Left kidney (tissue), 2 donors: ENCODE data around the gene SYNDIG1. TPM values are rescaled to one million over a fixed set of nuclear protein-coding genes. Genes with fewer than 3 reads are reported as not detected.

Source experiments
- DNase-seq: peaks from one replicate; pipeline ENCODE4 v3.0.0-alpha.2; 2013
- polyA plus RNA-seq: library from polyadenylated mRNA; unstranded; fragments of 120-200 nt; gene quantifications from one replicate; pipeline ENCODE4 v1.2.1, GENCODE V29; 2013; ENCODE audit not compliant: insufficient read length

SYNDIG1 gene
- polyA plus RNA-seq, 1 donor: 6.5 TPM

DNA sequence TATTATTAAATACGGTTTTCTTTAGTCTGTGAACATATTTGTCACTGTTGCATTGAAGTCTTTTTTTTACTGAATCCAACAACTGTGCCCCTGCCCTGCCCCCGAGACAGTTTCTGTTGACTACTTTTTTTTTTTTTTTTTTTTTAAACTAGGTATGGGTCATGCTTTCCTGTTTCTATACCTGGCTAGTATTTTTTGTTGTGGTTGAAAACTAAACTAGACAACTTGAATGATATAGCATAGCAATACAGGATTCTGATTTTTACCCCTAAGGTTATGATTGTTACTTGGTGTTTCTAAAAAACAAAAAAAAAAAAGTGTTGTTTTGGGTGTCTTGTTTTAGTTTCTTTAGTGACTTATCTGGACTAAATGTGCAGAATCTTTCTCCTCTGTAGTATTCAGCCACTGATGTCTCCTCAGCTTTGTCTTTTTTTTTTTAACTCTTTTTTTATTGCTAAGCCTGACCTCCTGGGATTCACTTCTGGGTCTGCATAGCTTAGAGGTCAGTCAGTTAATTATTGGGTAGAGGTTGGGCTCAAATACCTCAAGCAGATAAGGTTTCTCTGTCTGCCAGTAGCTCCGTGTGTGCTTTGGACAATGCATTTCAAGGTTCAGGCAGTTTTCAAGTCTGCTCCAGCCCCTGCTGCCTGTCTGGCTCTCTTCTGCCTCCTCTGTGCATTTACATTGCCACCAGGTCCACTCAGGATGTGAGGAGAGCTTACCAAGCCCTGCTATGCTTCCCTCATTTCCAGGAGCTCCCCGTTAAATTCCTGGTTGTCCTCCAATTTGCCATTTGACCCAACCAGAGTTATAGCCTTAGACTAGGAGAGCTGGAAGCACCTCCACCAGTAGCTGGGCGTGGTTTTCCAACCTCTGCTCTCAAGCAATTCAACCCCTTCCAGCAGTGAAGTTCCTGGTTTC lies 91.4 kb downstream of the SYNDIG1 start:
- DNase-seq: no peak

DNA sequence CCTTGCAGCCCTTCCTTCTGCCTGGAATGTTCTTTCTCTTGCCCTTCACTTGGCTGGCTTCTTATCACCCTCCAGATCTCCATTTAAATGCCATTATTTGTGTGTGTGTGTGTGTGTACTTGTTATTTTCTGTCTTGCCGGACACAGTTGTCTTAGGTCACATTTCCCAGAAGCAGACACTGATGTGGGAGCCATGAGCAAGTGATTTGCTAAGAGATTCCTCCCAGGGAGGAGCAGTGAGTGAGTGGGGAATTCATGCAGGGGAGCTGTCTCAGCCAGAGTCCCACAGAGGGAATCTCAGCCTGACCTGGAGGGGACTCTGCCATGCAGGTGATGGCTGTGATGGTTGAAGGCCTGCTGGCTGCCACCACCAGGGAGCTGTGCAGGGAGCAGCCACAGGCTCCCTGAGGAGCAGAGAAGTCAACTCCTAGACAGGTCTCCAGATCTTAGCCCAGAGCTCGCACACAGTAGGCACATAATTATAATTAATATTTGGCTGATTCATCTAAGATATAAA lies 96.5 kb downstream of the SYNDIG1 start:
- no peak for DNase-seq

DNA sequence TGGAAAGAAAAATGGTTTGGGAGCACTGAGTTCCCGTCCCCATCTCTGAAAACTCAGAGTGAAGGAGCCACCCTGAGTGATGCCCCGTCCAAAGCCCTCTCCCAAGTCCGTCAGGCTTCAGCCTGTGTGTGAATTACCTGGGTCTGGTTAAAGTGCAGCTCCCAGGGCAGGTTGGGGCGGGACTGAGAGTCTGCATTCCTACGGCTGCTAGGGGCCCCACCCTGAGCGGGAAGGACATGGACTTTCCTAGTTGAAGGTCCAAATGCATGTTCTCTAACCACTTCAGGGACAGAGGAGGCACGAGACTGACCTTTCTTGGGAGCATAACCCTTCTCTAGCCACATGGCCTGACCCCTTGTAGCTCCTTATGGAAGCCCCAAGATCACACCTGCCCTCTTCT lies 97.2 kb downstream of the SYNDIG1 start:
- no peak for DNase-seq

DNA sequence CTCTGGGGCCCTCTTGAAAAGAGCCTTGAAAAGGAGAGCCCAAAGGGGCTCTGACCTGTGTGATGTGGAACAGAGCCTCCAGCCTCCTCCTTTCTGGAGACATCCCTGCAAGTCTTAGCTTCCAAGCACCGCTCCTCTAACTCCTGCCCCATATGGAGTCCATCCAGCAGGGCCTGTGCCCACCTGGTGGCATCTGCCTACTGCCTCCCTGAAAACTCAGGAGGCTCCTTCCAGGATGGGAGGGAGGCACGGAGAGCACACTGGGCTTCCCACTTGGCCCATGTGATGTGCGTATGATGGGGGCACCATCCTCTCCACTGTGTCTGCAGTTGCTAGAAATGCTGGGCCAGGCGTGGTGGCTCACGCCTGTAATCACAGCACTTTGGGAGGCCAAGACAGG lies 98.1 kb downstream of the SYNDIG1 start:
- no peak for DNase-seq

DNA sequence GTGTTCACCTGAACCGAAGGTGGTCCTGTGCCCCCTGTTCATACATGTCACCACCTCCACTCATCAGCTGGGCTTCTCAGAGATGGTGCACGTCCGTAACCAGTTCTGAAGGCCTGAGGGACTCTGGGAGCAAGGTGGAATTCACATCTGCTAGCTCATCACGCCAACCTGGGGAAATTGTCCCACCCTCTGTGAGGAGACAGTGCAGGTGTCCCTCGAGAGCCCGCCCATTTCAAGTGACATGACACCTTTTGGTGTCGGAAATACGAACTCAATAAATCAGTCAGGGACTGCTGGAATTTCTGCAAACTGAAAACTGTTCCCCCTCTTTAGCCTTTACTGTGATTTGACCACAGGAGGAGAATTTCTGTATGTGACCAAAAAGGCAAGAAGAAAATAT lies 99.4 kb downstream of the SYNDIG1 start:
- no peak for DNase-seq

DNA sequence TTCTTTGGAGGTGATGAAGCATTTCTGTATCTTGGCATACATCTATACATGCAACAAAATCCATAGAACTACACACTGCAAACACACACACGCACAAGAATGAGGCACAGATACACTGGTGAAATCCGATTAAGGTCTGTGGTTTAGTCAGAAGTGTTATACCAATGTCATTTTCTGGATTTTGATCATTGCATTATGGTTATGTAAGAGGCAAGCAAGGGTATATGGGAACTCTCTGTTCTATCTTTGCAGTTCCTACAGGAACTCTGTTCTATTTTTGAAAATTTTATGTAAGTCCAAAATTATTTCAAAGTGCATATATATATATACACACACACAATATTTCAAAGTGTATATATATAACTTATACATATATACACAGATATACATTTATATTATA lies 101.7 kb downstream of the SYNDIG1 start:
- DNase-seq: no peak

DNA sequence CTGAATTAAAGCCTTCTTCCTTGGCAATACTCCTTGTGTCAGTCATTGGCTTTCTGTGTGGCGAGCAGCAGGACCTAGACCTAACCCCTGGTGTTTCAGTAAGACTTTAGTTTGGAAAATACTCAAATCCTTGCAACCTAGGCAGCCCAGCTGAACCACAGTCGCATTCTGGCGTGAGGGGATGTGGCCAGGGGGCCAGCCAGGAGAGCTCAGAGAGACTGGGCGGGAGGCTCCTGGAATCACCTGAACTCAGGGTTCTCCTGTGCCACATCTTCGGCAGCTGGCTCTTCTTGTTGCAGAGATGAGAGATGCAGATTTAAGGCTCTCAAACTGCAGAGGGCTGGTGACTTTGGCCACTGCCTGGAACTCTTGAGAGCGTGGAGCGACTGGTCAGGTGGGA lies 102.7 kb downstream of the SYNDIG1 start:
- DNase-seq: no peak

DNA sequence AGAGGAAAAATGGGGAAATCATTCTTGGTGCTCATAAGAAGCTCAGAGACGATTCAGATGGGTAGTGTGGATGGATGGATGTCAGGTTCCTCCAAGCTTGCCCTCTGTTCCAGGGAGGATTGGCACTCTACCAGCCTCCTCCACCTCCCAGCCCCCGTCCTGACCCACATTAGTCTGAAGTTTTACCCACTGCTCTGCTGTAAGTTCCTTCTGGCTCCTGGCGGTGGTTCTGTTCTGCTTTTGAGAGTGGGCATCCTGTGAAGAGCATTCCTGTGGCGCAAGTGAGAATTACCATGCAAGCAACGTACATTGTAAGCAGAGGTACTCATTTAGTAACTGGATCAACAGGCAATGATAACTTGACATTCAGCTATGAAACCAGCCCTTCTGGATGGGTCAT lies 103.4 kb downstream of the SYNDIG1 start:
- DNase-seq: no peak

DNA sequence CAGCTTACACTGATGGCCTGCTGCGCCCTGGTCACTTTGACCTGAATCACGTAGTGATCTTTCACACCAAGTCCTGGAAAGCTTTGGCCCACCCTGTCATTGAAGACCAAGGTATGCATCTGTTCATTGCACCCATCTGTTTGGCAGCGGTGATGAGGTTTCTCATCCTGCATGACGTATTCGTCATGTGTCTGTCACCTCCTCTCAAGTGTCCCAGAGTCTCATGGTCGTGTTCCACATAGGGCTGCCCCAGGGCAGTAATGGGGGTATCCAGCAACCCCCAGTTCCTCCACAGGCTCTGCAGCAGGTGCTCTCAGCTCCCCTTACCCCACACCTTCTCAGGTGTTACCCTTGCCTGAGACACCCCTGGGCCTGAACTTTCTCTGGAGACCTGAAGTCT lies 104.1 kb downstream of the SYNDIG1 start:
- no peak for DNase-seq

DNA sequence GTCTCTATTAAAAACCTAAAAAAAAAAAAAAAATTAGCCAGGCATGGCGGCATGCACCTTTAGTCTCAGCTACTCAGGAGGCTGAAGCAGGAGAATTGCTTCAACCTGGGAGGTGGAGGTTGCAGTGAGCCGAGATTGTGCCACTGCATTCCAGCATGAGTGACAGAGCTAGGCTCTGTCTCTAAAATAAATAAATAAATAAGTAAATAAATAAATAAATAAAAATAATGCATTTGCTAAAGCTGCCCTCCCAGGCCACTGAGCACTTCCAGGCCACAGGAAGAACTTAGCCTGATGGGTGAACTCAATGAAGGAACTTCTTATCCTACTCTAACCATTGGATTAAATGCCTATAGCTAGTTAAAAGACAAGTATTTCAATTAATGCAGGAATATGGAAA lies 104.9 kb downstream of the SYNDIG1 start:
- no peak for DNase-seq

DNA sequence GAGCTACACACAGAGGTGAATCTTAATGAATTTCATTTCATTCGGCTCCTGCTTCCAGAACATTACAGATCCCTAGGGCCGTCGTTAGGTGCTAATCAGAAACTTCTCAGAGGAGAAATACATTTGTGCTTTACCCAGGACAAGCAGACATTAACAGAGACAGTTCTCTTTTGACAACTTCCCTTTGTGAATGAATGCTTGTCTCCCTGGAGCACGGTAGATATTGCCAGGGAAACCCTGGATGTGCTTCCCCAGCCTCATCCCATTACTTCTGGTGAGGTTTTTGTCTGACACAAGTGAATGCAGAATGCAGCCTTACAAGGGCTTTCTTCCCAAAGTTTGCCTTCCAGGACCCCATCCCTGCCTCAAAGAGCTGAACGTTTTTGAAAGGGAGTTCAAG lies 105.4 kb downstream of the SYNDIG1 start:
- DNase-seq: no peak

DNA sequence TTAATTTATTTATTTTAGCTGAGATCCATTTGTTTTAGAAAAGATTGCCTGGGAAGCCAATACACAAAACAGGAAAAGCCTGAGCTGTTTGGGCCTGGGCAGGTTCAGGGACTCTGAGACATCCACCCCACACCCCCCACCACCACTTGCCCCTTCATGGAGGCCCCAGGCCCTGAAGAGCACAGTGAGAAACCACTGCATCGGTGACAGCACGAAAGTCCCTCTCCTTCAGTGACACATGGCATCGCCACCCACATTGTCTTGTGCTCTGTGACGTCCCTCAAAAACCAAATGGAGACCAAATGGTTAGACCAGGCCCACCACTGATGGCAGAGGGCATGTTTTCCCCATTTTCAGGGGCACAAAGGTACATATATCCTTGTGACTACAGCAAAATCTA lies 106.4 kb downstream of the SYNDIG1 start:
- no peak for DNase-seq

DNA sequence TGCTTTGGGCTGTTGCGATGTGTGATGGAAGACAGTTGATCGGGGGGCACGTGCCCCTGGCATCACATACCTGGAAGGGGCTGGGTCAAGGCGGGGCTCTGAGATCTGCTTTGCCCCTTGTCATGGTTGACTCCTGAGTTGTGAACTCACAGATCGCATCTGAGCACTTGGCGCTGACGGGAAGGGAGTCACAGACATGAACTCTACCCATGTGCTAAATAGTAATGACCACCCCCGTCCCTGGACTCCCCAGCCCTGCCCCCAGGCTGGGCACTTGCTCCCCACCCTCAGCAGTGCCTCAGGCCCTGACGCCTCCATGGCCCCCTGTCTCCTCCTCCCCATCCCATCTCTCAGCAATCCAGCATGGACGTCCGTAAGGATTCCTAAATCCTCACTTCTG lies 107.0 kb downstream of the SYNDIG1 start:
- DNase-seq: no peak

DNA sequence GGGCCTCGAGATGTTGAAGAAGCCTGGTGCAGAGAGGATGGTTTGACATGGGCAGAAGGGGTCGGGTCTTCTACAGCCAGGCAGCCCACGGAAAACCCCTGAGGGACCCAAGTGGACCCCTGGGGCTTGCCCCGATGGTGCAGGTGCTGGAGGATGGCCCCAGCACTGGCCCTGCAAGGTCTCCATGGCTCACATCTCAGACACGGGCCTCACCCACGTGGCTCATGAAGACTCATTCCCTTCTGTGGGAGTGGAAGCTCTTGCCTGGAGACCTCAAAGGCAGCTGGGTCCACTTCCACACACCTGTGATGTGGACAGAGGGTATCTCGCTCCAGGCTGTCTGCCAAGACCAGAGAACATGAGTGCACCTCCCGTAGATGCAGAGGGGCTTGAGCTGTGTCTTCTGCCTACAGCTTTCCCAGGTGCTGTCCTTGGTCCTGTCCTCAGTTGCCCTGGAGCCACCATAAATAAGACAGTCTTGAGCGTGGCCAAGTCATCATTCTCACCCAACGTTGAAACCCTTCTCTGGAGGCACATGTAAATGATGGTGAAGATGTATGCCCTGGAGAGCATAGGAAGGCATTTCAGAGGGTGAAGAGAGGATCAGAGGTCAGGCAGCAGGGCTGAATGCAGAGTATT lies 108.0 kb downstream of the SYNDIG1 start:
- DNase-seq: no peak

DNA sequence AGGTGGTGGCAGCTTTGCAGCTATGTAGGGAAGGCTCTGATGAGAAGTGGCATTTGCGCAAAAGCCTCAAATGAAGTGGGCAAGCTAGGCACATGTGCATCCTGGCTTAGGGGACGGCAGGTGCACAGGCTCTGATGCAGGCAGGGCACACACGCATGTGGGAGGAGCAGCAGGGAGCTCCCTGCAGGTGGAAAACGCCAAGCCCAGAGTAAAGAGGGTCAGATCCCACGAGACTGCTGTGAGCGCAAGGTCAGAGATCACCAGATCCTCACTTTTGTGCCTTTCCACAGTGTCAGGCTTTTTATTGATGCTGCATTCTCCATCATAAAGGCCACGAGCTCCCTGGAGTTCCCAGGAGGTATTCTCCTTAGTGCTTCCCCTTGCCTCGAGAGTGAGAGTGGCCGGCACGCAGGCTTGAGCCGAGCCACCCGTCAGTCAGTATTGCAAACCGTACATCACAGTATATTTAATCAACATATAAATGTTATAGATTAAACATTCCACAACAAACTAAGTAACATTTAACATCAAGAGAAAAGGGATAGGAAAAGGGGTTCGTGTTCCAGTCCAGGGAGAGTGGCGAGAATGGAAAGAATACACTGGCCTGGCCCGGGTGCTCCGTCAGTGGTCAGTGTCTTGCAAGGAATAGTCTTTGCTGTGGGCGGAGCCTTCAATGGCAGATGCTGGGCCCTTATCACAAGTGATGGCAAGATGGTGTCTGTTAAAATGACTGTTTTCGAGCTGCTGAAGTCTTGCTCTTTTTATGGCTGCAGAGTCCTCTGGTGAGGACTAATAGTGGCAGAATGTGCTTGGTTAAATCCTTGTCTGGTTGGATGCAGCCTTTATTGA lies 109.4 kb downstream of the SYNDIG1 start:
- no peak for DNase-seq

DNA sequence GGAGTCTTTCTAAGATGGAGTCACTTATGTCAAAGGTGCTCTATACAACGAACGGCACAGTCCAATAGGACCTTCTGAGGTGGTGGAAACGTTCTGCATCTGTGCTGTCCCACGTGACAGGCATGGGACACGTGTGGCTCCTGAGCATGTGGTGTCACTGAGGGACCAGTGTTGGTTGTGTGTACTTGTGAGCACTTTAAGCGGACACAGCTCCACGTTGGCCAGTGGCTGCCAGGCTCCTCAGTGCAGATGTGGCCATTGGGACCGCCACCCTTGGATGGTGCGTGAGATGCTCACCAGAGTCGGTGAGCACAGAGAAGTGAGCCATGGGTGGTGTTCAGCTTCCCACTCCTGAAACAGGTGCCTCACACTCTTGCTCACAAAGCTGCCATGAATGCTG lies 110.0 kb downstream of the SYNDIG1 start:
- DNase-seq: no peak

DNA sequence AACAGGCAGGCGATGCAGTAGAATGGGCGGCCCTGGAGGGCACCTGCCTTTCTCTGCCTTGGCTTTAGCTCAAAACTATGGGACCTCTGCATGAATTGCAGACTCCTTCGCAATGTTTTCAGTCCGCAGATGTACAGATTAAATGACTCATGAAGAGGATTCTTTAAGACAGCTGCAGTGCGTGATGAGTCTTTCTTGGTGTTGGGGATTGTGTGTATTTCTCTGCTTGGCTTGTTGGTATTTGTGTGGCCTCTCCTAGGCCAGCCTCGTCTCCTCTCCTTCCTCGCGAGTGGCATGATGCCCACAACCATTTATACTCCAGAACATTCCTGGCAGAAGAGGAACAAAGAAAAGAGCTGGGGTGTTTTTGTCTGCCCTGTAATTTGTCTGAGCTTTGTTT lies 110.6 kb downstream of the SYNDIG1 start:
- no peak for DNase-seq

DNA sequence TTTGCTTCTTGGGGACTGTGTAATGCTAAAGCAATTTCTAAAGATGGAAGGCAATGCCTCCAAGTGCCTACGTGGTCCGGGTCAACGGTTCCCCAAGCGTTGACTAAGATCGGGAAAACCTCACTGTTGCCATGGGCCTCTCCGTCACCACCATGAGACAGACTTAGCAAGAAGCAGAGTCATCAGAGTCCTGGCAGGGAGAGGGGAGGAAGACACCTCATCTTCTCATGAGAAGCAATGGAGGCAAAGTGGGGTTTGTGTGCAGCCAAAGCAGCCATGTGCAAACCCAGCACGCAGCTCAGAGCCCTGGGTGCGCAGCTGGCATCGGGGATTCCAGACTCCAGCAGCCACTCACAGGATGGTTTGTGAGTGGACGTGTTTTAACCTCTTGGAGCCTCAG lies 111.4 kb downstream of the SYNDIG1 start:
- DNase-seq: no peak

DNA sequence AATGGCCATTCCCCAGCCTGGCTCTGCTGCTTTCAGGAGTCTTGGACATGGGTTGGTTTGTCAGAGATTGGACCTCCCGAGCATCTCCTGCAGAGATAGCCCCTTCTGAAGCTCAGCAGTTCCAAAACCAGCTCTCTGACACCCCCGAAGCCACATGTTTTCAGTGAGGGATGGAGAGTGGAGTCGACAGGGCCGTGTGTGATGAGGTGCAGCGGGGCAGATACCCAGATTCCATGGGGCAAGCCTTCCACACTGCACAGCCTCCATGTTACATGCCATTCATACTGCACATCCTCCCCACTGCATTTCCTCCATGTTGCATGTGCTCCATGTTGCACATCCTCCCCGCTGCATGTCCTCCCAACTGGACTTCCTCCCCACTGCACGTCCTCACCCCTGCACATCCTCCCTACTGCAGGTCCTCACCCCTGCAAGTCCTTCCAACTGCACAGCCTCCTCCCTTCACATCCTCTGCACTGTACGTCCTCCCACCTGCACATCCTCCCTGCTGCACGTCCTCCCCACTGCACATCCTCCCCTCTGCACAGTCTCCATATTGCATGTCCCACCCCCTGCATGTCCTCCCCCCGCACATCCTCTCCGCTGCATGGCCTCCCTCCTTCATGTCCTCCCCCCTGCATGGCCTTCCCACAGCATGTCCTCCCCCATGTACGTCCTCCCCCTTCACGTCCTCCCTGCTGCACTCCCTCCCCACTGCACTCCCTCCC lies 112.2 kb downstream of the SYNDIG1 start:
- DNase-seq: no peak

DNA sequence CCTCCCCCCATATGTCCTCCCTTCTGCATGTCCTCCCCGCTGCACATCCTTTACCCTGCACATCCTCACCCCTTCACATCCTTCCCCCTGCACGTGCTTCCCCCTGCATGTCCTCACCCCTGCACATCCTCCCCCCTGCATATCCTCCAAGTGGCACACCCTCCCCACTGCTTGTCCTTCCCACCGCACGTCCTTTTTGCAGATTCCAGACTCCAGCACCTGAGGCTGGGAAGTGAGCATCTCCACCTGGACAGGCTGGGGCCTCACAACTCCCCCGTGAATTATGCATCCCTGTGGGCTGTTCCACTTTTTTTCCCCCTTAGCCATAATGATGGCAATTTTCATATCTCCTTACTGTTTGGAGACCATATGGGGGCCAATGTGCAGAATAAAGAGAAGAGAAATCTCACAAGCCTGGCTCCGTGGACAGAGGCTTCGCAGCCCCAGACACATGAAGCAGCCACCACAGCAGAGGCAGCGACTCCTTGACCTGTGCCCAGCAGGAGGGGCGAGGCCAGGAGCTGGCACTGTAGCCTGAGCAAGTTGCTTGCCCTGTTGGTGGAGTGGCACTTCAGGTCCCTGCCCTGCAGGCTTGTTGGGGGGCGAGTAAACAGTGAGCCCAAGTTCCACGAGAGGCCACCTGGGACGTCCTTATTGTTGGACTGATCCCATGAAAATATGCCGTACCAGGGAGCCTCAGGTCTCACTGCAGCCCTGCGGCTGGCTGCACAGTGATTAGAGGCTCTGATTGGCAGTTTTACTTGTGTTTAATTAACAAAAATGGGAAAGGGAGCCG lies 113.1 kb downstream of the SYNDIG1 start:
- no peak for DNase-seq

DNA sequence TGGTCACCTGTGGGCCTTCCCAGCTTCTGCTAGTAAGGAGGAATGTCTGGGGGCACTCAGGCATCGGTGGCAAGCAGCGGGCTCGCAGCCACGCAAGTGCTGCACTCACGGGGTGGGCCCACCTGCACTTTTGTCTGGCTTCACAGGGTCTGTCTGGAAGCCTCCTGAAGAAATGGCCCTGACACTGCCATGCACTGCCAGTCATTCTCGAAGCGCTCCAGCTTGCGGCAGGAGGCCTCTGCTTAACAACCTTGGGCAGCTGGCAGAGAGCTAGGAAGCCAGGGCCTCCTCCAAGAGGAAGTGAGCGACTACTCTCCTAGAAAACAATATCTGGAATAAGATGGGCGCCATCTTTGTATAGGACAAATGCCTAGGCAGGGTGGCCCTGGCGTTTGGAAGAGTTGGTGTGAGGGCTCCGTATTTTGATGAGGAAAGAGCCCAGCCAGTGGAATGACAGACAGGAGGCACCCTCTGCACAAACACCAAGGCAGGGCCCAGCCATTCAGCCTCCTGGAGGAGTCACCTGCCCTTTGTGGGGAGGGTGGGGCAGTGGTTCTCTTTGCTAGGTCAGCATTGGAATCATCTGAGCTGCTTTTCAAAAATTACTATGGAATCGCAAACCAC lies 113.9 kb downstream of the SYNDIG1 start:
- DNase-seq: no peak
